WTC11 (cell line): Measurements from ENCODE around the gene ITGA11. TPM values are rescaled to one million over a fixed set of nuclear protein-coding genes. Genes with fewer than 3 reads are reported as not detected.

Source experiments
- ATAC-seq: fragments of 200-7000 bp; cut with Tn5 transposase; 2 replicates; pipeline ENCODE4 v1.10.0; 2021; ENCODE audit warnings: mild to moderate bottlenecking, moderate library complexity
- CTCF ChIA-PET: fragments of 300-600 bp; sonication (Branson Sonifier 250); formaldehyde crosslinking; loops from one replicate; lab custom pipeline; 2021; ENCODE audit warnings: antibody characterized with exemption; lab: Charles Lee
- POLR2A ChIA-PET: fragments of 350-600 bp; sonication (Branson Sonifier 250); formaldehyde crosslinking; loops from one replicate; lab custom pipeline; 2021; ENCODE audit warnings: antibody characterized with exemption; lab: Charles Lee
- DNase-seq: peaks from one replicate; pipeline ENCODE4 v3.0.0; 2021; ENCODE audit warnings: low spot score
- H3K27ac Mint-ChIP-seq: 2 replicates; pipeline ENCODE4 v1.8.0; 2021; ENCODE audit warnings: mixed read lengths
- H3K27me3 Mint-ChIP-seq: 2 replicates; pipeline ENCODE4 v1.8.0; 2021; ENCODE audit warnings: low read depth, mild to moderate bottlenecking, moderate library complexity, mixed read lengths
- H3K36me3 Mint-ChIP-seq: 2 replicates; pipeline ENCODE4 v1.8.0; 2021; ENCODE audit warnings: mixed read lengths
- H3K4me1 Mint-ChIP-seq: 2 replicates; pipeline ENCODE4 v1.8.0; 2022; ENCODE audit warnings: mixed read lengths
- H3K4me3 Mint-ChIP-seq: 2 replicates; pipeline ENCODE4 v1.8.0; 2021; ENCODE audit warnings: mild to moderate bottlenecking, moderate library complexity, mixed read lengths
- H3K9me3 Mint-ChIP-seq: 2 replicates; pipeline ENCODE4 v1.8.0; 2021; ENCODE audit warnings: mixed read lengths
- CREM ChIP-seq: sonication (generic); formaldehyde crosslinking; IDR thresholded peaks from 2 replicates; pipeline ENCODE4 v1.8.1; 2022; ENCODE audit warnings: mild to moderate bottlenecking, missing genetic modification reagents, moderate library complexity
- E2F4 ChIP-seq: sonication (generic); formaldehyde crosslinking; IDR thresholded peaks from 2 replicates; pipeline ENCODE4 v1.8.1; 2022; ENCODE audit warnings: low read depth, mild to moderate bottlenecking, moderate library complexity, missing genetic modification reagents, borderline replicate concordance
- EMX1 ChIP-seq: fragments of 250-450 bp; sonication (Bioruptor Pico); IDR thresholded peaks from 2 replicates; pipeline ENCODE4 v1.8.0; 2021; ENCODE audit warnings: mild to moderate bottlenecking
- GABPB1 ChIP-seq: sonication (generic); formaldehyde crosslinking; IDR thresholded peaks from 2 replicates; pipeline ENCODE4 v1.8.1; 2023; ENCODE audit warnings: mild to moderate bottlenecking, missing genetic modification reagents
- IRF1 ChIP-seq: sonication (generic); formaldehyde crosslinking; IDR thresholded peaks from 2 replicates; pipeline ENCODE4 v1.8.0; 2023; ENCODE audit warnings: missing genetic modification reagents
- KAT7 ChIP-seq: sonication (generic); formaldehyde crosslinking; IDR thresholded peaks from 2 replicates; pipeline ENCODE4 v1.8.1; 2023; ENCODE audit warnings: missing genetic modification reagents, mild to moderate bottlenecking, borderline replicate concordance
- MLX ChIP-seq: sonication (generic); formaldehyde crosslinking; IDR thresholded peaks from 2 replicates; pipeline ENCODE4 v1.8.1; 2023; ENCODE audit warnings: mild to moderate bottlenecking, missing genetic modification reagents, moderate library complexity
- NFATC4 ChIP-seq: fragments of 250-450 bp; sonication (Bioruptor Pico); IDR thresholded peaks from 2 replicates; pipeline ENCODE4 v1.9.0; 2021; ENCODE audit warnings: mild to moderate bottlenecking
- PRRX2 ChIP-seq: fragments of 250-450 bp; sonication (Bioruptor Pico); IDR thresholded peaks from 2 replicates; pipeline ENCODE4 v1.8.0; 2021; ENCODE audit warnings: mild to moderate bottlenecking
- RELA ChIP-seq: sonication (generic); formaldehyde crosslinking; IDR thresholded peaks from 2 replicates; pipeline ENCODE4 v1.8.1; 2022; ENCODE audit warnings: missing genetic modification reagents, mild to moderate bottlenecking, borderline replicate concordance
- SMAD3 ChIP-seq: sonication (generic); formaldehyde crosslinking; IDR thresholded peaks from 2 replicates; pipeline ENCODE4 v1.8.0; 2022; ENCODE audit warnings: missing genetic modification reagents, mild to moderate bottlenecking, borderline replicate concordance
- TCF7 ChIP-seq: sonication (generic); formaldehyde crosslinking; IDR thresholded peaks from 2 replicates; pipeline ENCODE4 v1.8.0; 2022; ENCODE audit warnings: mild to moderate bottlenecking, low read depth, missing genetic modification reagents, moderate library complexity
- ZNF121 ChIP-seq: sonication (generic); formaldehyde crosslinking; IDR thresholded peaks from 2 replicates; pipeline ENCODE4 v1.8.0; 2023; ENCODE audit warnings: missing genetic modification reagents
- ZNF219 ChIP-seq: sonication (generic); formaldehyde crosslinking; IDR thresholded peaks from 2 replicates; pipeline ENCODE4 v1.8.0; 2023; ENCODE audit warnings: missing genetic modification reagents, mild to moderate bottlenecking, borderline replicate concordance
- ZNF317 ChIP-seq: sonication (generic); formaldehyde crosslinking; IDR thresholded peaks from 2 replicates; pipeline ENCODE4 v1.8.1; 2023; ENCODE audit warnings: low read depth, mild to moderate bottlenecking, moderate library complexity, missing genetic modification reagents, borderline replicate concordance
- ZNF396 ChIP-seq: fragments of 250-450 bp; sonication (Bioruptor Pico); IDR thresholded peaks from 2 replicates; pipeline ENCODE4 v1.8.0; 2021; ENCODE audit warnings: mild to moderate bottlenecking, moderate library complexity, borderline replicate concordance
- total RNA-seq: library from RNA; stranded (reverse); gene quantifications from 3 replicates; pipeline ENCODE4 v1.2.3, GENCODE V29; 2021
- TF ChIP-seq, protein P1 (sequence below): sonication (generic); formaldehyde crosslinking; IDR thresholded peaks from 2 replicates; pipeline ENCODE4 v1.8.0; 2023; ENCODE audit warnings: missing genetic modification reagents, mild to moderate bottlenecking, borderline replicate concordance
- TF ChIP-seq, protein P2 (sequence below): fragments of 250-450 bp; sonication (Bioruptor Pico); IDR thresholded peaks from 2 replicates; pipeline ENCODE4 v1.9.0; 2021; ENCODE audit warnings: mild to moderate bottlenecking
- TF ChIP-seq, protein P3 (sequence below): sonication (generic); formaldehyde crosslinking; IDR thresholded peaks from 2 replicates; pipeline ENCODE4 v1.8.1; 2023; ENCODE audit warnings: mild to moderate bottlenecking, moderate library complexity, missing genetic modification reagents
- TF ChIP-seq, protein P4 (sequence below): sonication (generic); formaldehyde crosslinking; IDR thresholded peaks from 2 replicates; pipeline ENCODE4 v1.8.1; 2022; ENCODE audit warnings: mild to moderate bottlenecking, missing genetic modification reagents, moderate library complexity, borderline replicate concordance

Gene ITGA11
- total RNA-seq, 1 experiment from 2014 or later: 0.15 TPM

GRCh38 chr15:68281008-68281407, 151.0 kb downstream of the ITGA11 start:
- DNase-seq: no peak
- no peak for ATAC-seq
- POLR2A ChIA-PET: interaction anchor here (1.0 kb wide), 1 partner anchor 17 kb away, joined by 3 read pairs; no protein-coding TSS in a partner anchor
- Mint-ChIP-seq H3K36me3 (peaks cover 16% of the 10 kb centered on the region), H3K27me3 (no peaks in the 10 kb centered on the region), H3K9me3 (peaks cover 9% of the 10 kb centered on the region), H3K4me3 (peak overlapping the region; percentile 98), H3K4me1 (peaks cover 65% of the 10 kb centered on the region), H3K27ac (no peak overlapping the region)
- CTCF ChIA-PET: interaction anchor here (1.0 to 3.9 kb wide), 3 partner anchors 24 to 70 kb away, joined by 3 to 28 read pairs (median 10); no protein-coding TSS in a partner anchor
- TF ChIP-seq E2F4 (CRISPR knock-in tag): no peak
- TF ChIP-seq, protein P1, sequence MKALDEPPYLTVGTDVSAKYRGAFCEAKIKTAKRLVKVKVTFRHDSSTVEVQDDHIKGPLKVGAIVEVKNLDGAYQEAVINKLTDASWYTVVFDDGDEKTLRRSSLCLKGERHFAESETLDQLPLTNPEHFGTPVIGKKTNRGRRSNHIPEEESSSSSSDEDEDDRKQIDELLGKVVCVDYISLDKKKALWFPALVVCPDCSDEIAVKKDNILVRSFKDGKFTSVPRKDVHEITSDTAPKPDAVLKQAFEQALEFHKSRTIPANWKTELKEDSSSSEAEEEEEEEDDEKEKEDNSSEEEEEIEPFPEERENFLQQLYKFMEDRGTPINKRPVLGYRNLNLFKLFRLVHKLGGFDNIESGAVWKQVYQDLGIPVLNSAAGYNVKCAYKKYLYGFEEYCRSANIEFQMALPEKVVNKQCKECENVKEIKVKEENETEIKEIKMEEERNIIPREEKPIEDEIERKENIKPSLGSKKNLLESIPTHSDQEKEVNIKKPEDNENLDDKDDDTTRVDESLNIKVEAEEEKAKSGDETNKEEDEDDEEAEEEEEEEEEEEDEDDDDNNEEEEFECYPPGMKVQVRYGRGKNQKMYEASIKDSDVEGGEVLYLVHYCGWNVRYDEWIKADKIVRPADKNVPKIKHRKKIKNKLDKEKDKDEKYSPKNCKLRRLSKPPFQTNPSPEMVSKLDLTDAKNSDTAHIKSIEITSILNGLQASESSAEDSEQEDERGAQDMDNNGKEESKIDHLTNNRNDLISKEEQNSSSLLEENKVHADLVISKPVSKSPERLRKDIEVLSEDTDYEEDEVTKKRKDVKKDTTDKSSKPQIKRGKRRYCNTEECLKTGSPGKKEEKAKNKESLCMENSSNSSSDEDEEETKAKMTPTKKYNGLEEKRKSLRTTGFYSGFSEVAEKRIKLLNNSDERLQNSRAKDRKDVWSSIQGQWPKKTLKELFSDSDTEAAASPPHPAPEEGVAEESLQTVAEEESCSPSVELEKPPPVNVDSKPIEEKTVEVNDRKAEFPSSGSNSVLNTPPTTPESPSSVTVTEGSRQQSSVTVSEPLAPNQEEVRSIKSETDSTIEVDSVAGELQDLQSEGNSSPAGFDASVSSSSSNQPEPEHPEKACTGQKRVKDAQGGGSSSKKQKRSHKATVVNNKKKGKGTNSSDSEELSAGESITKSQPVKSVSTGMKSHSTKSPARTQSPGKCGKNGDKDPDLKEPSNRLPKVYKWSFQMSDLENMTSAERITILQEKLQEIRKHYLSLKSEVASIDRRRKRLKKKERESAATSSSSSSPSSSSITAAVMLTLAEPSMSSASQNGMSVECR (CRISPR knock-in tag): no peak
- no peak for TF ChIP-seq IRF1 (CRISPR knock-in tag)
- TF ChIP-seq, protein P2, sequence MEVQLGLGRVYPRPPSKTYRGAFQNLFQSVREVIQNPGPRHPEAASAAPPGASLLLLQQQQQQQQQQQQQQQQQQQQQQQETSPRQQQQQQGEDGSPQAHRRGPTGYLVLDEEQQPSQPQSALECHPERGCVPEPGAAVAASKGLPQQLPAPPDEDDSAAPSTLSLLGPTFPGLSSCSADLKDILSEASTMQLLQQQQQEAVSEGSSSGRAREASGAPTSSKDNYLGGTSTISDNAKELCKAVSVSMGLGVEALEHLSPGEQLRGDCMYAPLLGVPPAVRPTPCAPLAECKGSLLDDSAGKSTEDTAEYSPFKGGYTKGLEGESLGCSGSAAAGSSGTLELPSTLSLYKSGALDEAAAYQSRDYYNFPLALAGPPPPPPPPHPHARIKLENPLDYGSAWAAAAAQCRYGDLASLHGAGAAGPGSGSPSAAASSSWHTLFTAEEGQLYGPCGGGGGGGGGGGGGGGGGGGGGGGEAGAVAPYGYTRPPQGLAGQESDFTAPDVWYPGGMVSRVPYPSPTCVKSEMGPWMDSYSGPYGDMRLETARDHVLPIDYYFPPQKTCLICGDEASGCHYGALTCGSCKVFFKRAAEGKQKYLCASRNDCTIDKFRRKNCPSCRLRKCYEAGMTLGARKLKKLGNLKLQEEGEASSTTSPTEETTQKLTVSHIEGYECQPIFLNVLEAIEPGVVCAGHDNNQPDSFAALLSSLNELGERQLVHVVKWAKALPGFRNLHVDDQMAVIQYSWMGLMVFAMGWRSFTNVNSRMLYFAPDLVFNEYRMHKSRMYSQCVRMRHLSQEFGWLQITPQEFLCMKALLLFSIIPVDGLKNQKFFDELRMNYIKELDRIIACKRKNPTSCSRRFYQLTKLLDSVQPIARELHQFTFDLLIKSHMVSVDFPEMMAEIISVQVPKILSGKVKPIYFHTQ: no peak
- no peak for TF ChIP-seq SMAD3 (CRISPR knock-in tag)
- no peak for TF ChIP-seq TCF7 (CRISPR knock-in tag)
- TF ChIP-seq ZNF219 (CRISPR knock-in tag): no peak
- TF ChIP-seq, protein P3, sequence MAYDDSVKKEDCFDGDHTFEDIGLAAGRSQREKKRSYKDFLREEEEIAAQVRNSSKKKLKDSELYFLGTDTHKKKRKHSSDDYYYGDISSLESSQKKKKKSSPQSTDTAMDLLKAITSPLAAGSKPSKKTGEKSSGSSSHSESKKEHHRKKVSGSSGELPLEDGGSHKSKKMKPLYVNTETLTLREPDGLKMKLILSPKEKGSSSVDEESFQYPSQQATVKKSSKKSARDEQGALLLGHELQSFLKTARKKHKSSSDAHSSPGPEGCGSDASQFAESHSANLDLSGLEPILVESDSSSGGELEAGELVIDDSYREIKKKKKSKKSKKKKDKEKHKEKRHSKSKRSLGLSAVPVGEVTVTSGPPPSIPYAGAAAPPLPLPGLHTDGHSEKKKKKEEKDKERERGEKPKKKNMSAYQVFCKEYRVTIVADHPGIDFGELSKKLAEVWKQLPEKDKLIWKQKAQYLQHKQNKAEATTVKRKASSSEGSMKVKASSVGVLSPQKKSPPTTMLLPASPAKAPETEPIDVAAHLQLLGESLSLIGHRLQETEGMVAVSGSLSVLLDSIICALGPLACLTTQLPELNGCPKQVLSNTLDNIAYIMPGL (CRISPR knock-in tag): no peak
- TF ChIP-seq KAT7 (CRISPR knock-in tag): no peak
- no peak for TF ChIP-seq ZNF121
- no peak for TF ChIP-seq PRRX2
- TF ChIP-seq ZNF396 (CRISPR knock-in tag): no peak
- no peak for TF ChIP-seq EMX1
- no peak for TF ChIP-seq CREM (CRISPR knock-in tag)
- no peak for TF ChIP-seq NFATC4 (CRISPR knock-in tag)
- TF ChIP-seq, protein P4, sequence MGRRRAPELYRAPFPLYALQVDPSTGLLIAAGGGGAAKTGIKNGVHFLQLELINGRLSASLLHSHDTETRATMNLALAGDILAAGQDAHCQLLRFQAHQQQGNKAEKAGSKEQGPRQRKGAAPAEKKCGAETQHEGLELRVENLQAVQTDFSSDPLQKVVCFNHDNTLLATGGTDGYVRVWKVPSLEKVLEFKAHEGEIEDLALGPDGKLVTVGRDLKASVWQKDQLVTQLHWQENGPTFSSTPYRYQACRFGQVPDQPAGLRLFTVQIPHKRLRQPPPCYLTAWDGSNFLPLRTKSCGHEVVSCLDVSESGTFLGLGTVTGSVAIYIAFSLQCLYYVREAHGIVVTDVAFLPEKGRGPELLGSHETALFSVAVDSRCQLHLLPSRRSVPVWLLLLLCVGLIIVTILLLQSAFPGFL (CRISPR knock-in tag): no peak
- no peak for TF ChIP-seq MLX (CRISPR knock-in tag)
- TF ChIP-seq GABPB1 (CRISPR knock-in tag): no peak
- TF ChIP-seq RELA (CRISPR knock-in tag): no peak
- no peak for TF ChIP-seq ZNF317 (CRISPR knock-in tag)
